HepG2 (cell line): ENCODE data around the gene CD163. TPM values are rescaled to one million over a fixed set of nuclear protein-coding genes. Genes with fewer than 3 reads are reported as not detected.

ENCODE experiments used
- ATAC-seq: fragments of 200-7000 bp; cut with Tn5 transposase; 3 replicates; pipeline ENCODE4 v1.9.1; 2020; ENCODE audit warnings: mild to moderate bottlenecking, moderate library complexity
- BruUV-seq: library from RNA; stranded (reverse); fragments of 400-500 nt; replicated peaks from 2 replicates; lab custom pipeline; 2021; lab: Mats Ljungman, UMichigan
- CTCF ChIA-PET: fragments of 300-600 bp; formaldehyde crosslinking; extraction: SDS; loops from one replicate; lab custom pipeline; 2021; ENCODE audit warnings: low total read pairs, inconsistent platforms, low intra/inter-chr PET ratio; lab: Yijun Ruan, JAX
- POLR2A ChIA-PET: fragments of 350-600 bp; sonication (Branson Sonifier 250); formaldehyde crosslinking; loops from one replicate; lab custom pipeline; 2020; ENCODE audit warnings: antibody characterized with exemption, inconsistent platforms; lab: Yijun Ruan, JAX
- DNase-seq: peaks from one replicate; pipeline ENCODE4 v3.0.0-alpha.2; 2015; ENCODE audit warnings: low spot score
- FAIRE-seq: peaks from 3 replicates; lab custom pipeline; 2011; peaks lifted over from hg19 to GRCh38; lab: Jason Lieb, UNC
- H2AFZ ChIP-seq: one replicate; pipeline ENCODE4 v1.6.1; 2011; ENCODE audit warnings: low read length, inconsistent platforms
- H3K27ac ChIP-seq: fragments of 300-600 bp; 3 replicates; pipeline ENCODE4 v1.8.0; 2011; ENCODE audit warnings: mixed run types, mild to moderate bottlenecking, mixed read lengths, low read length, inconsistent platforms; ENCODE audit not compliant: insufficient read depth; ENCODE audit errors: extremely low read length
- H3K27me3 ChIP-seq, 2 experiments: fragments of 200-600 bp in 1 of 2; 2 replicates in 1 of 2; 3 replicates in 1 of 2; pipeline versions ENCODE4 v1.6.0 to v1.8.0; 2011; ENCODE audit warnings: low read length in 2 of 2, mild to moderate bottlenecking in 2 of 2, moderate library complexity in 2 of 2, inconsistent platforms in 1 of 2; ENCODE audit not compliant: insufficient read depth in 2 of 2, control insufficient read depth in 1 of 2
- H3K36me3 ChIP-seq, 2 experiments: fragments of 200-600 bp in 1 of 2; replicated peaks in 1 of 2; 2 replicates in 1 of 2; 3 replicates in 1 of 2; pipeline versions ENCODE4 v1.5.1 to v1.8.0; 2011; ENCODE audit warnings: low read length in 2 of 2, inconsistent platforms in 1 of 2; ENCODE audit not compliant: insufficient read depth in 2 of 2, control insufficient read depth in 1 of 2
- H3K4me1 ChIP-seq: 2 replicates; pipeline ENCODE4 v1.5.1; 2012; ENCODE audit warnings: low read length, inconsistent platforms; ENCODE audit not compliant: insufficient read depth
- H3K4me2 ChIP-seq: 2 replicates; pipeline ENCODE4 v1.6.0; 2011; ENCODE audit warnings: low read depth, low read length, inconsistent platforms
- H3K4me3 ChIP-seq, 3 experiments: fragments of 200-600 bp in 1 of 3; sonication (generic), shearing (Covaris generic) in 1 of 3; replicated peaks in 1 of 3; 2 replicates each; pipeline ENCODE4 v1.5.1; 2011 to 2016; ENCODE audit warnings: low read length in 3 of 3, inconsistent platforms in 2 of 3, low read depth in 2 of 3, mild to moderate bottlenecking in 2 of 3, control low read depth in 1 of 3, mixed read lengths in 1 of 3; ENCODE audit not compliant: insufficient read depth in 1 of 3
- H3K79me2 ChIP-seq: one replicate; pipeline ENCODE4 v1.6.1; 2011; ENCODE audit warnings: low read length, inconsistent platforms; ENCODE audit not compliant: insufficient read depth
- H3K9ac ChIP-seq: 2 replicates; pipeline ENCODE4 v1.6.0; 2011; ENCODE audit warnings: mild to moderate bottlenecking, low read depth, low read length, inconsistent platforms; ENCODE audit not compliant: insufficient read depth
- H3K9me3 ChIP-seq: 2 replicates; pipeline ENCODE4 v1.5.1; 2012; ENCODE audit warnings: mild to moderate bottlenecking, low read length
- H4K20me1 ChIP-seq: 2 replicates; pipeline ENCODE4 v1.6.0; 2011; ENCODE audit warnings: inconsistent platforms, mild to moderate bottlenecking, low read length, moderate library complexity; ENCODE audit not compliant: insufficient read depth
- CC2D1A ChIP-seq: sonication (generic); formaldehyde crosslinking; IDR thresholded peaks from 2 replicates; pipeline ENCODE4 v1.8.1; 2023; ENCODE audit warnings: mild to moderate bottlenecking, missing genetic modification reagents
- NCOR1 ChIP-seq: fragments of 200-600 bp; sonication (generic); IDR thresholded peaks from 2 replicates; pipeline ENCODE4 v1.7.0; 2017; ENCODE audit warnings: antibody characterized with exemption, low read length, borderline replicate concordance
- SAFB2 ChIP-seq: sonication (generic); formaldehyde crosslinking; IDR thresholded peaks from 2 replicates; pipeline ENCODE4 v1.5.1; 2020; ENCODE audit warnings: missing genetic modification reagents, low read depth, mild to moderate bottlenecking, borderline replicate concordance
- SMARCC2 ChIP-seq: fragments of 450-650 bp; IDR thresholded peaks from 2 replicates; pipeline ENCODE4 v1.6.1; 2017; ENCODE audit warnings: antibody characterized with exemption, mild to moderate bottlenecking
- ZFP37 ChIP-seq: sonication (generic); formaldehyde crosslinking; IDR thresholded peaks from 2 replicates; pipeline ENCODE4 v1.4.0; 2020; ENCODE audit warnings: missing genetic modification reagents, borderline replicate concordance
- ZNF326 ChIP-seq: sonication (generic); formaldehyde crosslinking; IDR thresholded peaks from 2 replicates; pipeline ENCODE4 v1.4.0; 2020; ENCODE audit warnings: missing genetic modification reagents, borderline replicate concordance
- ZNF329 ChIP-seq: sonication (generic); formaldehyde crosslinking; IDR thresholded peaks from 2 replicates; pipeline ENCODE4 v1.9.0; 2021; ENCODE audit warnings: low read depth, mild to moderate bottlenecking, missing genetic modification reagents
- ZNF446 ChIP-seq: sonication (generic); formaldehyde crosslinking; IDR thresholded peaks from 2 replicates; pipeline ENCODE4 v1.5.0; 2020; ENCODE audit warnings: mild to moderate bottlenecking, missing genetic modification reagents
- ZNF746 ChIP-seq: sonication (generic); formaldehyde crosslinking; IDR thresholded peaks from 2 replicates; pipeline ENCODE4 v1.8.0; 2022; ENCODE audit warnings: mild to moderate bottlenecking, missing genetic modification reagents
- ZNF790 ChIP-seq: sonication (generic); formaldehyde crosslinking; IDR thresholded peaks from 2 replicates; pipeline ENCODE4 v1.8.0; 2022; ENCODE audit warnings: missing genetic modification reagents, mild to moderate bottlenecking, borderline replicate concordance
- ZZZ3 ChIP-seq: sonication (generic); formaldehyde crosslinking; IDR thresholded peaks from 2 replicates; pipeline ENCODE4 v1.4.0; 2020; ENCODE audit warnings: missing genetic modification reagents, mild to moderate bottlenecking, borderline replicate concordance
- WGBS: methylation state at CpG from one replicate; pipeline ENCODE4 v1.1.6; 2017; ENCODE audit warnings: low lambda C conversion rate; 5-methylcytosine and 5-hydroxymethylcytosine counted together
- in situ Hi-C: cut with HindIII; loops from 2 replicates; pipeline ENCODE4 v1.10.0; 2017; ENCODE audit warnings: low pct_unique_long_range_greater_than_20kb; ENCODE audit not compliant: extremely low pct_ligation_motif_present
- intact Hi-C: fragments of 100-400 bp; cut with micrococcal nuclease; formaldehyde crosslinking; loops from one replicate; pipeline ENCODE4 v1.10.0; 2022; ENCODE audit not compliant: unreplicated experiment
- polyA plus RNA-seq, 8 experiments: library from polyadenylated mRNA; depleted of rRNA in 3 of 8; stranded (reverse) in 7 of 8; unstranded in 1 of 8; fragments of >200 nt; fragmentation: Illumina TruSeq in 4 of 8; extraction: Trizol in 4 of 8; gene quantifications; 2 replicates each; pipeline versions ENCODE4 v1.2.1 to v1.2.3, GENCODE V29; 2011 to 2016; ENCODE audit warnings: low read depth in 4 of 8, missing spikeins in 1 of 8, mixed read lengths in 1 of 8; ENCODE audit not compliant: insufficient read depth in 1 of 8
- total RNA-seq, 5 experiments: library from RNA; depleted of rRNA; stranded (reverse); fragments of >200 nt; fragmentation: Illumina TruSeq; extraction: Trizol; gene quantifications; 2 replicates each; pipeline ENCODE4 v1.2.3, GENCODE V29; 2016; ENCODE audit warnings: low read depth in 1 of 5
- TF ChIP-seq, protein P1 (sequence below): sonication (generic); formaldehyde crosslinking; IDR thresholded peaks from 2 replicates; pipeline ENCODE4 v1.4.0; 2020; ENCODE audit warnings: mild to moderate bottlenecking, missing genetic modification reagents
- TF ChIP-seq, protein P2 (sequence below): sonication (generic); formaldehyde crosslinking; IDR thresholded peaks from 2 replicates; pipeline ENCODE4 v1.4.0; 2020; ENCODE audit warnings: mild to moderate bottlenecking, missing genetic modification reagents
- TF ChIP-seq, protein P3 (sequence below): sonication (generic); formaldehyde crosslinking; IDR thresholded peaks from 2 replicates; pipeline ENCODE4 v1.4.0; 2020; ENCODE audit warnings: missing genetic modification reagents

The CD163 gene
- total and polyA plus RNA-seq, 2 of the 13 experiments (the other 11 are each of a cell fraction or from before 2014, with no cell fraction given): not detected

GRCh38 chr12:7483343-7483742 is 20.2 kb downstream of the CD163 start:
- in situ Hi-C loops: no loop called here
- Histone ChIP-seq H3K27ac (no peak overlapping the region), H3K4me3 (no peak overlapping the region), H4K20me1 (no peaks in the 10 kb centered on the region), H3K79me2 (no peaks in the 10 kb centered on the region), H3K4me1 (peaks cover 11% of the 10 kb centered on the region), H2AFZ (no peak overlapping the region), H3K9me3 (no peaks in the 10 kb centered on the region), H3K27me3 (no peaks in the 10 kb centered on the region), H3K9ac (no peak overlapping the region), H3K4me2 (no peak overlapping the region), H3K36me3 (no peaks in the 10 kb centered on the region)
- WGBS: 31% methylated on average over 5 of the region's 5 CpGs
- no peak for DNase-seq
- TF ChIP-seq ZZZ3 (CRISPR knock-in tag) (no peak), ZNF746 (CRISPR knock-in tag) (no peak), CC2D1A (CRISPR knock-in tag) (no peak), ZNF446 (CRISPR knock-in tag) (no peak), ZNF790 (CRISPR knock-in tag) (no peak), SMARCC2 (no peak), ZFP37 (CRISPR knock-in tag) (no peak), SAFB2 (CRISPR knock-in tag) (no peak), ZNF329 (CRISPR knock-in tag) (no peak), NCOR1 (no peak), ZNF326 (CRISPR knock-in tag) (no peak)
- TF ChIP-seq, protein P1, sequence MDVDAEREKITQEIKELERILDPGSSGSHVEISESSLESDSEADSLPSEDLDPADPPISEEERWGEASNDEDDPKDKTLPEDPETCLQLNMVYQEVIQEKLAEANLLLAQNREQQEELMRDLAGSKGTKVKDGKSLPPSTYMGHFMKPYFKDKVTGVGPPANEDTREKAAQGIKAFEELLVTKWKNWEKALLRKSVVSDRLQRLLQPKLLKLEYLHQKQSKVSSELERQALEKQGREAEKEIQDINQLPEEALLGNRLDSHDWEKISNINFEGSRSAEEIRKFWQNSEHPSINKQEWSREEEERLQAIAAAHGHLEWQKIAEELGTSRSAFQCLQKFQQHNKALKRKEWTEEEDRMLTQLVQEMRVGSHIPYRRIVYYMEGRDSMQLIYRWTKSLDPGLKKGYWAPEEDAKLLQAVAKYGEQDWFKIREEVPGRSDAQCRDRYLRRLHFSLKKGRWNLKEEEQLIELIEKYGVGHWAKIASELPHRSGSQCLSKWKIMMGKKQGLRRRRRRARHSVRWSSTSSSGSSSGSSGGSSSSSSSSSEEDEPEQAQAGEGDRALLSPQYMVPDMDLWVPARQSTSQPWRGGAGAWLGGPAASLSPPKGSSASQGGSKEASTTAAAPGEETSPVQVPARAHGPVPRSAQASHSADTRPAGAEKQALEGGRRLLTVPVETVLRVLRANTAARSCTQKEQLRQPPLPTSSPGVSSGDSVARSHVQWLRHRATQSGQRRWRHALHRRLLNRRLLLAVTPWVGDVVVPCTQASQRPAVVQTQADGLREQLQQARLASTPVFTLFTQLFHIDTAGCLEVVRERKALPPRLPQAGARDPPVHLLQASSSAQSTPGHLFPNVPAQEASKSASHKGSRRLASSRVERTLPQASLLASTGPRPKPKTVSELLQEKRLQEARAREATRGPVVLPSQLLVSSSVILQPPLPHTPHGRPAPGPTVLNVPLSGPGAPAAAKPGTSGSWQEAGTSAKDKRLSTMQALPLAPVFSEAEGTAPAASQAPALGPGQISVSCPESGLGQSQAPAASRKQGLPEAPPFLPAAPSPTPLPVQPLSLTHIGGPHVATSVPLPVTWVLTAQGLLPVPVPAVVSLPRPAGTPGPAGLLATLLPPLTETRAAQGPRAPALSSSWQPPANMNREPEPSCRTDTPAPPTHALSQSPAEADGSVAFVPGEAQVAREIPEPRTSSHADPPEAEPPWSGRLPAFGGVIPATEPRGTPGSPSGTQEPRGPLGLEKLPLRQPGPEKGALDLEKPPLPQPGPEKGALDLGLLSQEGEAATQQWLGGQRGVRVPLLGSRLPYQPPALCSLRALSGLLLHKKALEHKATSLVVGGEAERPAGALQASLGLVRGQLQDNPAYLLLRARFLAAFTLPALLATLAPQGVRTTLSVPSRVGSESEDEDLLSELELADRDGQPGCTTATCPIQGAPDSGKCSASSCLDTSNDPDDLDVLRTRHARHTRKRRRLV (CRISPR knock-in tag): no peak
- TF ChIP-seq, protein P2, sequence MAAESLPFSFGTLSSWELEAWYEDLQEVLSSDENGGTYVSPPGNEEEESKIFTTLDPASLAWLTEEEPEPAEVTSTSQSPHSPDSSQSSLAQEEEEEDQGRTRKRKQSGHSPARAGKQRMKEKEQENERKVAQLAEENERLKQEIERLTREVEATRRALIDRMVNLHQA: no peak
- TF ChIP-seq, protein P3, sequence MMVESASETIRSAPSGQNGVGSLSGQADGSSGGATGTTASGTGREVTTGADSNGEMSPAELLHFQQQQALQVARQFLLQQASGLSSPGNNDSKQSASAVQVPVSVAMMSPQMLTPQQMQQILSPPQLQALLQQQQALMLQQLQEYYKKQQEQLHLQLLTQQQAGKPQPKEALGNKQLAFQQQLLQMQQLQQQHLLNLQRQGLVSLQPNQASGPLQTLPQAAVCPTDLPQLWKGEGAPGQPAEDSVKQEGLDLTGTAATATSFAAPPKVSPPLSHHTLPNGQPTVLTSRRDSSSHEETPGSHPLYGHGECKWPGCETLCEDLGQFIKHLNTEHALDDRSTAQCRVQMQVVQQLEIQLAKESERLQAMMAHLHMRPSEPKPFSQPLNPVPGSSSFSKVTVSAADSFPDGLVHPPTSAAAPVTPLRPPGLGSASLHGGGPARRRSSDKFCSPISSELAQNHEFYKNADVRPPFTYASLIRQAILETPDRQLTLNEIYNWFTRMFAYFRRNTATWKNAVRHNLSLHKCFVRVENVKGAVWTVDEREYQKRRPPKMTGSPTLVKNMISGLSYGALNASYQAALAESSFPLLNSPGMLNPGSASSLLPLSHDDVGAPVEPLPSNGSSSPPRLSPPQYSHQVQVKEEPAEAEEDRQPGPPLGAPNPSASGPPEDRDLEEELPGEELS (CRISPR knock-in tag): no peak
- no peak for FAIRE-seq
- ChIA-PET POLR2A (no interaction called here), CTCF (no interaction called here)
- intact Hi-C loops: no loop called here
- ATAC-seq: no peak
- no TSS peak for BruUV-seq
